AG08395 (cell line): ENCODE data around the gene ISM2.
"Not testable (repeated sequence)": the region's sequence is repeated elsewhere in the genome, so short reads cannot be mapped to it uniquely, and the experiment has no call there.

ENCODE experiments used
- DNase-seq: peaks from one replicate; pipeline ENCODE4 v3.0.0; 2012; ENCODE audit warnings: mixed read lengths, low spot score

ISM2 gene

GRCh38 chr14:77498120-77498979 is at the start of gene ISM2:
TSS of gene ISM2 (minus strand) at chr14:77498816. CDS start at chr14:77498793, 23 bp downstream.
- peak; percentile 65 for DNase-seq

- no peak for DNase-seq
Measured at GRCh38 chr14:77547512-77548180, 49.0 kb upstream of the ISM2 start.

GRCh38 chr14:77545171-77545570 is 46.6 kb upstream of the ISM2 start:
- DNase-seq: not testable (repeated sequence)

GRCh38 chr14:77544571-77544970 is 46.0 kb upstream of the ISM2 start:
- DNase-seq: no peak

GRCh38 chr14:77543637-77544334 is 45.2 kb upstream of the ISM2 start:
- no peak for DNase-seq

GRCh38 chr14:77543240-77543551 is 44.6 kb upstream of the ISM2 start:
- no peak for DNase-seq

GRCh38 chr14:77542421-77543239 is 44.0 kb upstream of the ISM2 start:
- DNase-seq: no peak

GRCh38 chr14:77541905-77542304 is 43.3 kb upstream of the ISM2 start:
- DNase-seq: no peak

GRCh38 chr14:77536951-77537350 is 38.3 kb upstream of the ISM2 start:
- not testable (repeated sequence) for DNase-seq

- no peak for DNase-seq
Measured at GRCh38 chr14:77531071-77531470, 32.5 kb upstream of the ISM2 start.

- no peak for DNase-seq
Measured at GRCh38 chr14:77529963-77530362, 31.3 kb upstream of the ISM2 start.

- DNase-seq: no peak
Measured at GRCh38 chr14:77529213-77529612, 30.6 kb upstream of the ISM2 start.

GRCh38 chr14:77528701-77529100 is 30.1 kb upstream of the ISM2 start:
- not testable (repeated sequence) for DNase-seq

GRCh38 chr14:77526266-77526665 is 27.6 kb upstream of the ISM2 start:
- DNase-seq: no peak

GRCh38 chr14:77524536-77524935 is 25.9 kb upstream of the ISM2 start:
- DNase-seq: no peak

- DNase-seq: no peak
Measured at GRCh38 chr14:77523109-77523508, 24.5 kb upstream of the ISM2 start.

GRCh38 chr14:77520555-77520954 is 21.9 kb upstream of the ISM2 start:
- no peak for DNase-seq

- DNase-seq: no peak
Measured at GRCh38 chr14:77516126-77516525, 17.5 kb upstream of the ISM2 start.

- no peak for DNase-seq
Measured at GRCh38 chr14:77511486-77512162, 13.0 kb upstream of the ISM2 start.

- DNase-seq: no peak
Measured at GRCh38 chr14:77509366-77509765, 10.8 kb upstream of the ISM2 start.

- no peak for DNase-seq
Measured at GRCh38 chr14:77508876-77509275, 10.3 kb upstream of the ISM2 start.
